Measurements from ENCODE around the gene DLGAP5.

DLGAP5 gene

GRCh38 chr14:55191203-55192053, at the start of gene DLGAP5:
Gene DLGAP5 (minus strand): TSS chr14:55191585. CDS start chr14:55189179, 2,406 bp downstream.
- H3K27me3 Mint-ChIP-seq = no peaks in the 10 kb centered on the region
- H3K27ac Mint-ChIP-seq = peak within 1 kb of the TSS; percentile 57
- H3K36me3 Mint-ChIP-seq = no peaks in the 10 kb centered on the region
- H3K4me1 Mint-ChIP-seq = peaks cover 5 to 7% of the 10 kb centered on the region in 2 donors
- H3K9me3 Mint-ChIP-seq = peaks cover 0 to 4% of the 10 kb centered on the region in 2 donors
- H3K4me3 Mint-ChIP-seq = peak within 1 kb of the TSS; percentile 83 to 84
- peak; percentile 88 for DNase-seq
- ATAC-seq (replicated peaks) = peak; percentile 99

- ATAC-seq (replicated peaks) (no peak), DNase-seq (no peak)
- no peak overlapping the region for H3K27ac Mint-ChIP-seq
- H3K27me3 Mint-ChIP-seq = peaks cover 9% of the 10 kb centered on the region in 2 donors
- peaks cover 2 to 9% of the 10 kb centered on the region in 2 donors for H3K4me1 Mint-ChIP-seq
- no peaks in the 10 kb centered on the region for H3K36me3 Mint-ChIP-seq
- no peak overlapping the region for H3K4me3 Mint-ChIP-seq
- no peaks in the 10 kb centered on the region for H3K9me3 Mint-ChIP-seq
These were observed 49.3 kb upstream of the DLGAP5 start for GRCh38 chr14:55240526-55241178.

GRCh38 chr14:55239320-55239719, 47.9 kb upstream of the DLGAP5 start:
- Mint-ChIP-seq H3K27me3 (peaks cover 9% of the 10 kb centered on the region in 2 donors), H3K4me1 (peaks cover 2 to 9% of the 10 kb centered on the region in 2 donors), H3K27ac (no peak overlapping the region), H3K4me3 (no peak overlapping the region), H3K36me3 (no peaks in the 10 kb centered on the region), H3K9me3 (peaks cover 4 to 5% of the 10 kb centered on the region in 2 donors)
- DNase-seq (no peak), ATAC-seq (replicated peaks) (no peak)

- no peak overlapping the region for H3K27ac Mint-ChIP-seq
- DNase-seq (no peak), ATAC-seq (replicated peaks) (peak in 1 of 2 donors; percentile 12)
- no peaks in the 10 kb centered on the region for H3K36me3 Mint-ChIP-seq
- H3K27me3 Mint-ChIP-seq = peaks cover 9% of the 10 kb centered on the region in 2 donors
- peaks cover 4 to 5% of the 10 kb centered on the region in 2 donors for H3K9me3 Mint-ChIP-seq
- no peak overlapping the region for H3K4me3 Mint-ChIP-seq
- peaks cover 2 to 9% of the 10 kb centered on the region in 2 donors for H3K4me1 Mint-ChIP-seq
These were observed 46.8 kb upstream of the DLGAP5 start for GRCh38 chr14:55238019-55238680.

- H3K36me3 Mint-ChIP-seq = no peaks in the 10 kb centered on the region
- H3K4me3 Mint-ChIP-seq = no peak overlapping the region
- DNase-seq (no peak), ATAC-seq (replicated peaks) (no peak)
- H3K27ac Mint-ChIP-seq = no peak overlapping the region
- H3K9me3 Mint-ChIP-seq = peaks cover 4 to 5% of the 10 kb centered on the region in 2 donors
- peaks cover 0 to 7% of the 10 kb centered on the region in 2 donors for H3K4me1 Mint-ChIP-seq
- no peaks in the 10 kb centered on the region for H3K27me3 Mint-ChIP-seq
These were observed 42.2 kb upstream of the DLGAP5 start for GRCh38 chr14:55233591-55233990.

- peaks cover 0 to 2% of the 10 kb centered on the region in 2 donors for H3K36me3 Mint-ChIP-seq
- H3K27me3 Mint-ChIP-seq = peaks cover 4 to 8% of the 10 kb centered on the region in 2 donors
- no peak overlapping the region for H3K4me3 Mint-ChIP-seq
- no peak overlapping the region for H3K27ac Mint-ChIP-seq
- ATAC-seq (replicated peaks) (no peak), DNase-seq (no peak)
- peaks cover 0 to 4% of the 10 kb centered on the region in 2 donors for H3K9me3 Mint-ChIP-seq
- H3K4me1 Mint-ChIP-seq = no peaks in the 10 kb centered on the region
These were observed 36.9 kb upstream of the DLGAP5 start for GRCh38 chr14:55228261-55228660.

GRCh38 chr14:55223364-55223763, 32.0 kb upstream of the DLGAP5 start:
- no peak for DNase-seq
- ATAC-seq (replicated peaks) = no peak
- no peaks in the 10 kb centered on the region for H3K4me1 Mint-ChIP-seq
- H3K4me3 Mint-ChIP-seq = no peak overlapping the region
- H3K9me3 Mint-ChIP-seq = peaks cover 0 to 4% of the 10 kb centered on the region in 2 donors
- H3K27ac Mint-ChIP-seq = no peak overlapping the region
- peaks cover 0 to 2% of the 10 kb centered on the region in 2 donors for H3K36me3 Mint-ChIP-seq
- peaks cover 4 to 8% of the 10 kb centered on the region in 2 donors for H3K27me3 Mint-ChIP-seq

- Mint-ChIP-seq H3K4me3 (no peak overlapping the region), H3K36me3 (no peaks in the 10 kb centered on the region), H3K9me3 (peaks cover 0 to 4% of the 10 kb centered on the region in 2 donors), H3K27me3 (peaks cover 2 to 4% of the 10 kb centered on the region in 2 donors), H3K27ac (no peak overlapping the region), H3K4me1 (no peaks in the 10 kb centered on the region)
- DNase-seq (no peak), ATAC-seq (replicated peaks) (no peak)
These were observed 30.6 kb upstream of the DLGAP5 start for GRCh38 chr14:55221968-55222367.

GRCh38 chr14:55221186-55221585, 29.8 kb upstream of the DLGAP5 start:
- DNase-seq (no peak), ATAC-seq (replicated peaks) (no peak)
- Mint-ChIP-seq H3K9me3 (peaks cover 0 to 2% of the 10 kb centered on the region in 2 donors), H3K36me3 (no peaks in the 10 kb centered on the region), H3K27me3 (peaks cover 0 to under 1% of the 10 kb centered on the region in 2 donors), H3K4me1 (no peaks in the 10 kb centered on the region), H3K27ac (no peak overlapping the region), H3K4me3 (no peak overlapping the region)

GRCh38 chr14:55220230-55220629, 28.8 kb upstream of the DLGAP5 start:
- no peaks in the 10 kb centered on the region for H3K9me3 Mint-ChIP-seq
- H3K4me3 Mint-ChIP-seq = no peak overlapping the region
- H3K27me3 Mint-ChIP-seq = no peaks in the 10 kb centered on the region
- no peak for DNase-seq
- no peaks in the 10 kb centered on the region for H3K36me3 Mint-ChIP-seq
- H3K4me1 Mint-ChIP-seq = no peaks in the 10 kb centered on the region
- no peak overlapping the region for H3K27ac Mint-ChIP-seq
- no peak for ATAC-seq (replicated peaks)

- Mint-ChIP-seq H3K9me3 (no peaks in the 10 kb centered on the region), H3K36me3 (no peaks in the 10 kb centered on the region), H3K27ac (no peak overlapping the region), H3K4me1 (peaks cover 0 to 2% of the 10 kb centered on the region in 2 donors), H3K27me3 (no peaks in the 10 kb centered on the region), H3K4me3 (no peak overlapping the region)
- peak in 1 of 2 donors; percentile 7 for ATAC-seq (replicated peaks)
- no peak for DNase-seq
These were observed 21.2 kb upstream of the DLGAP5 start for GRCh38 chr14:55212634-55213033.

GRCh38 chr14:55207832-55208231, 16.4 kb upstream of the DLGAP5 start:
- Mint-ChIP-seq H3K4me1 (no peaks in the 10 kb centered on the region), H3K36me3 (no peaks in the 10 kb centered on the region), H3K4me3 (no peak overlapping the region), H3K27me3 (no peaks in the 10 kb centered on the region), H3K9me3 (no peaks in the 10 kb centered on the region), H3K27ac (no peak overlapping the region)
- no peak for DNase-seq
- ATAC-seq (replicated peaks) = no peak

GRCh38 chr14:55206175-55206693, 14.8 kb upstream of the DLGAP5 start:
- H3K9me3 Mint-ChIP-seq = no peaks in the 10 kb centered on the region
- H3K4me3 Mint-ChIP-seq = no peak overlapping the region
- no peaks in the 10 kb centered on the region for H3K27me3 Mint-ChIP-seq
- no peak overlapping the region for H3K27ac Mint-ChIP-seq
- no peak for ATAC-seq (replicated peaks)
- H3K36me3 Mint-ChIP-seq = no peaks in the 10 kb centered on the region
- DNase-seq = no peak
- H3K4me1 Mint-ChIP-seq = no peaks in the 10 kb centered on the region
